ENCODE results near the gene ENPP3.
"Not testable (repeated sequence)": the region's sequence is repeated elsewhere in the genome, so short reads cannot be mapped to it uniquely, and the experiment has no call there.

Gene ENPP3

GRCh38 chr6:131736003-131736596, 99.0 kb downstream of the ENPP3 start:
- DNase-seq (no peak), ATAC-seq (no peak)

GRCh38 chr6:131736811-131737210, 99.7 kb downstream of the ENPP3 start:
- DNase-seq: no peak
- no peak for ATAC-seq

GRCh38 chr6:131739136-131739535, 102.0 kb downstream of the ENPP3 start:
- DNase-seq (no peak), ATAC-seq (no peak)

- DNase-seq: no peak
- ATAC-seq: no peak
These were observed 103.1 kb downstream of the ENPP3 start for GRCh38 chr6:131740161-131740560.

- no peak for ATAC-seq
These were observed 104.7 kb downstream of the ENPP3 start for GRCh38 chr6:131741688-131742393.

GRCh38 chr6:131744432-131745287, 107.6 kb downstream of the ENPP3 start:
- DNase-seq (no peak), ATAC-seq (no peak)

More at GRCh38 chr6:131741688-131742393, 104.7 kb downstream of the ENPP3 start:
- no peak for DNase-seq

- no peak for DNase-seq
- no peak for ATAC-seq
These were observed 108.4 kb downstream of the ENPP3 start for GRCh38 chr6:131745476-131745875.

GRCh38 chr6:131747821-131748353, 110.8 kb downstream of the ENPP3 start:
- DNase-seq (no peak), ATAC-seq (no peak)

- ATAC-seq (no peak), DNase-seq (no peak)
These were observed 111.9 kb downstream of the ENPP3 start for GRCh38 chr6:131749023-131749422.

GRCh38 chr6:131751012-131751715, 114.1 kb downstream of the ENPP3 start:
- not testable (repeated sequence) for DNase-seq, ATAC-seq

GRCh38 chr6:131754088-131754487, 117.0 kb downstream of the ENPP3 start:
- ATAC-seq (no peak), DNase-seq (no peak)

- ATAC-seq (no peak), DNase-seq (no peak)
These were observed 117.8 kb downstream of the ENPP3 start for GRCh38 chr6:131754715-131755567.

- no peak for DNase-seq
- ATAC-seq: no peak
These were observed 118.5 kb downstream of the ENPP3 start for GRCh38 chr6:131755597-131755996.

GRCh38 chr6:131756039-131756438, 118.9 kb downstream of the ENPP3 start:
- DNase-seq (no peak), ATAC-seq (no peak)

- ATAC-seq (no peak), DNase-seq (no peak)
These were observed 121.8 kb downstream of the ENPP3 start for GRCh38 chr6:131758920-131759319.

- ATAC-seq (no peak), DNase-seq (no peak)
These were observed 124.1 kb downstream of the ENPP3 start for GRCh38 chr6:131761060-131761761.

- ATAC-seq (no peak), DNase-seq (no peak)
These were observed 124.6 kb downstream of the ENPP3 start for GRCh38 chr6:131761762-131762067.

- DNase-seq (no peak), ATAC-seq (no peak)
These were observed 125.9 kb downstream of the ENPP3 start for GRCh38 chr6:131762984-131763383.

GRCh38 chr6:131763749-131764148, 126.6 kb downstream of the ENPP3 start:
- no peak for DNase-seq
- no peak for ATAC-seq

GRCh38 chr6:131764350-131764749, 127.2 kb downstream of the ENPP3 start:
- no peak for DNase-seq
- ATAC-seq: no peak

Measured in stimulated activated naive CD8-positive, alpha-beta T cell treated with anti-CD3 and anti-CD28 coated beads, Interleukin-15, Interleukin-2, amounts not matched to agents 100 U/mL and 50 U/mL, for 24 hours (primary cell).